HT1080 (cell line): ENCODE data around the gene GLP1R. TPM values are rescaled to one million over a fixed set of nuclear protein-coding genes. Genes with fewer than 3 reads are reported as not detected.
"Not testable (repeated sequence)": the region's sequence is repeated elsewhere in the genome, so short reads cannot be mapped to it uniquely, and the experiment has no call there.

Source experiments
- DNase-seq: peaks from one replicate; pipeline ENCODE4 v3.0.0-alpha.2; 2015; ENCODE audit warnings: low read depth
- total RNA-seq: library from RNA; depleted of rRNA; stranded (reverse); fragments of >200 nt; shearing (Covaris generic); gene quantifications from 2 replicates; pipeline ENCODE4 v1.2.3, GENCODE V29; 2014; rRNA removed

Gene GLP1R
- total RNA-seq, 1 experiment from 2014 or later: not detected

GRCh38 chr6:39118921-39119320 is 70.3 kb downstream of the GLP1R start:
- DNase-seq: no peak

GRCh38 chr6:39124114-39124513 is 75.5 kb downstream of the GLP1R start:
- DNase-seq: no peak

GRCh38 chr6:39128106-39128505 is 79.5 kb downstream of the GLP1R start:
- DNase-seq: no peak

- DNase-seq: no peak
These were observed 80.3 kb downstream of the GLP1R start for GRCh38 chr6:39128832-39129231.

GRCh38 chr6:39130691-39131090 is 82.1 kb downstream of the GLP1R start:
- no peak for DNase-seq

GRCh38 chr6:39134761-39135160 is 86.2 kb downstream of the GLP1R start:
- not testable (repeated sequence) for DNase-seq

- not testable (repeated sequence) for DNase-seq
These were observed 87.6 kb downstream of the GLP1R start for GRCh38 chr6:39136207-39136606.

GRCh38 chr6:39137245-39137644 is 88.7 kb downstream of the GLP1R start:
- no peak for DNase-seq

Other genes starting within 250 kb of the GLP1R start
- 7.3 and 8.9 TPM in 2 replicates for gene SAYSD1, start 66.4 kb downstream of the GLP1R start, total RNA-seq
- not detected in 2 replicates for gene KCNK5, start 180.7 kb downstream of the GLP1R start, total RNA-seq